OCI-M1 (cell line): ENCODE data around the gene AREG.
A peak's percentile ranks its signal among the peaks of the same experiment; 100 is the strongest.
"Not testable (repeated sequence)": the region's sequence is repeated elsewhere in the genome, so short reads cannot be mapped to it uniquely, and the experiment has no call there.

Experiments
- DNase-seq: peaks from one replicate; lab custom pipeline; 2025; lab: John Stamatoyannopoulos, UW

The AREG gene, protein sequence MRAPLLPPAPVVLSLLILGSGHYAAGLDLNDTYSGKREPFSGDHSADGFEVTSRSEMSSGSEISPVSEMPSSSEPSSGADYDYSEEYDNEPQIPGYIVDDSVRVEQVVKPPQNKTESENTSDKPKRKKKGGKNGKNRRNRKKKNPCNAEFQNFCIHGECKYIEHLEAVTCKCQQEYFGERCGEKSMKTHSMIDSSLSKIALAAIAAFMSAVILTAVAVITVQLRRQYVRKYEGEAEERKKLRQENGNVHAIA

DNA sequence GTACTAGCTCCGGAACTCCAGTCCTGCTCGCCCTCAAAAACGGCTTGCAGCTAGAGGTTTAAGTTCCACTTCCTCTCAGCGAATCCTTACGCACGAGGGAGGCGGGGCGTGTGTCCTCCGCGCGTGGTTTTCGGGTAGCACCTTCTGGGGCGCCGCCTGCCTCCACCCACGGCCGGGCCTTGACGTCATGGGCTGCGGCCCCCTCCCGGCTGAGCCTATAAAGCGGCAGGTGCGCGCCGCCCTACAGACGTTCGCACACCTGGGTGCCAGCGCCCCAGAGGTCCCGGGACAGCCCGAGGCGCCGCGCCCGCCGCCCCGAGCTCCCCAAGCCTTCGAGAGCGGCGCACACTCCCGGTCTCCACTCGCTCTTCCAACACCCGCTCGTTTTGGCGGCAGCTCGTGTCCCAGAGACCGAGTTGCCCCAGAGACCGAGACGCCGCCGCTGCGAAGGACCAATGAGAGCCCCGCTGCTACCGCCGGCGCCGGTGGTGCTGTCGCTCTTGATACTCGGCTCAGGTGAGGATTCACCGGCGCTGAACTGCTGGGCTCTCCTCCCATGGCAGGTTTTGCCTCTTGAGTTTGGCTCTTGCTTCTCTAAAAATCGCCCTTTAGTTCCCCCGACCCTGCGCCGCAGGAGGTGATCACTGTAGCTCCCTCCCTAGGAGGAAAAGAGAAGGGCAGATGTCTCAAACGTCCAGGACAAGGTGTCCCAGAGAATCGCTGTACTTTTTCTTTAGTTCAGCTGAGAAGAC, at the start of gene AREG:
AREG (plus strand) TSS at position 246 of the 752 bp plus-strand sequence; CDS start at position 456, 210 bp downstream.
- DNase-seq, result peak; percentile 87

DNA sequence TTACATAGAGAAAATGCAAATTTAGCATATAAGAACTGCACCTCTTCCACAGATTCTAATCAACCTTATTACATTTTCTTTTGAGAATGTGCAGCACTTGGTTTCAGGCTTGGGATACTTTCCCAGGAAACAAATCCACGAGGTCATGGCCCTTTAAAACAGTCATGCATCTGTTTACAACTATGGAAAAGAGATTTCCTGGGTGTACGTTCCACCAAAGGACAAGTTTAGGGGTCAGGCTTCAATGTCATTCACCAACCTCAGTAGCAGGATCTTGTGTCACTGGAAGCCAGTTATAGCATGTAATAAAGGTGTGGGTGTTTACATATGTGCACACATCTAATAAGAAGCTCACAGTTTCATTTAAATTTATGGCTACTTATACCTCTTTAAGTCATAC, 49.3 kb upstream of the AREG start:
- DNase-seq, result no peak

DNA sequence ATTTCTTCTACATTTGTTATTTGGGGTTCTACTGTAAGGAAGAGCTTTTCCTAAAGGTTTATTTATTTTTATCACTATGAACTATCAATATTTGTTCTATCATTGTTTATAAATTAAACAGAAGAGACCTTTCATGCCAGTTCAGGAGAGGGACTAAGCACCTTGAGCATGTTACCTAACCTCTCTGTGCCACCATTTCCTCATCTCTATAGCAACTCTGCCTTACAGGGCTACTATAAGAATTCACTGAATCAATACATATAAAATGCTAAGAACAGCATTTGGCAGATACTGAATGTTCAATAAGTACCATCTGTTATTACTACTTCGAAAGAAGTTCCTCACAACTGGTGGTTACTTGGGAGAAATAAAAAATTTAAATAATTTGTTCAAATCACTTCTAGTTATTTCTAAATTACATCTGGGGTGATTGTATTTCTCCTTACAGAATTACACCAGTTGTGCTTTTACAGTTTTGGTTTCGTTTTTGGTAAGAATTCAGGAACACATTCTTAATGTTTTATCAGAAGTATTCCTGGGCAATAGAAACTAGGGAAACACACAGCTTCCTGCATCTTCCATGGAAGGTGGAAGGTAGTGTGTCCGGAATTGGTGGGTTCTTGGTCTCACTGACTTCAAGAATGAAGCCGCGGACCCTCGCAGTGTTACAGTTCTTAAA, 47.0 kb upstream of the AREG start:
- DNase-seq, result peak; percentile 84

DNA sequence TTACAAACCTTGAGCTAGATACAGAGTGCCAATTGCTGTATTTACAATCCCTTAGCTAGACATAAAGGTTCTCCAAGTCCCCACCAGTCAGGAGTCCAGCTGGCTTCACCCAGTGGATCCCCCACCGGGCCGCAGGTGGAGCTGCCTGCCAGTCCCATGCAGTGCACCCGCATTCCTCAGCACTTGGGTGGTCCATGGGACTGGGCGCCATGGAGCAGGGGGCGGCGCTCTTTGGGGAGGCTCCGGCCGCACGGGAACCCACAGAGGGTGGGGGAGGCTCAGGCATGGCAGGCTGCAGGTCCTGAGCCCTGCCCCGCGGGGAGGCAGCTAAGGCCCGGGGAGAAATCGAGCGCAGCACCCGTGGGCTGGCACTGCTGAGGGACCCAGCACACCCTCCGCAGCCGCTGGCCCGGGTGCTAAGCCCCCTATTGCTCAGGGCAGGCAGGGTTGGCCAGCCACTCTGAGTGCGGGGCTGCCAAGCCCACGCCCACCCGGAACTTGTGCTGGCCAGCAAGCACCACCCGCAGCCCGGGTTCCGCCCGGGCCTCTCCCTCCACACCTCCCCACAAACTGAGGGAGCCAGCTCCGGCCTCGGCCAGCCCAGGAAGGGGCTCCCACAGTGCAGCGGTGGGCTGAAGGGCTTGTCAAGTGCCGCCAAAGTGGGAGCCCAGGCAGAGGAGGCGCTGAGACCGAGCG, 45.9 kb upstream of the AREG start:
- not testable (repeated sequence) for DNase-seq

DNA sequence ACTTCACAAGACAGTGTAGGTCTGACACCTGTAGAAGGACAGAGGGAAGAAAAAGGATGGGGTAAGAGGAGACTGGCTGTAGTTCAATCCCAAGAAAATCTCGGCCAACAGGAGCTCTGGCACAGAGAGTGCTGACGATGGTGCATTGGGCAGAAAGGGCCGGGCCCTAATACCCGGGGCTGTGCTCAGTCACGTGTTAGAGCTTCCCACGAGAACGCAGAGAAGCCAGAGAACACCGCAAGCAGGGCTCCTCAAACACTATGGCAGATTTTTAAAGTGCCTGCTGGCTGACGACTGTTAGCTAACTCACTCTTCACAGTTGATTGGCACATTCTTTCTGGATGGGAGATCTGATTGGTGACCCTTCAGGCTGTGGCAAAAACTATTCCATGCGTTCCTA, 44.5 kb upstream of the AREG start:
- DNase-seq, result no peak

DNA sequence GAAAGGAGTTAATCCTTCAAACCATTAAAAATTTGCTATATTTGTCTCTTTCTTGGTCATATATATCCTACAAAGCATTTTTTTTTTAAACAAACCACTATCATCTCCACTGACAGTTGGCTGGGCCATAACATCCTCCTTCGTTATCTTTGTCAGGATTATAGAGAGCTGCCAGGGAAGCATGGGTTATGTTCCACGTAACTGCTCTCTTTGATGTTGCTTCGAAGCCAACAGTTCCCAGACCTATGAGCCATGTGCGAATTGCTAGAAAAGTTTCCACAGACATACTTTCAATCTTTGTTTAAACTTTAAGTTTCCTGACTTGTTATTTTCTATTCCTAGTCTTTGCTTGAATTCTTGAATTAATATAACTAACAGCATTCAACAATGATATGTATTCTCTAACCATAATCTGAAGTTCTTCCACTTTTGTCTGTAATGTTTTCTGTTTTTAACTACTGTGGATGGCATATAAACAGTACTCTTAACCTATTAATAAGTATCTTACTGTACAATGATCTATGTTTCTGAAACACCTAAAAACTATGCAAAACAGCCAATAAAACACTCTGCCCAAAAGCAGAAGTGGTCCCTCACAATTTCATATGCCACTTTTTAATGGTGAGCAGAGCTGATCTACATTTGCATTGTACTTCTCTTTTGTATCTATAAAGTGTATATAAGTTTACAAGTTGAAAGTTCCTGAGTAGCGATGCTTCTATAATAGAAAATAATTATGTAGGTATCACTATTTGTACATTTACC, 42.1 kb upstream of the AREG start:
- DNase-seq, result peak; percentile 58

DNA sequence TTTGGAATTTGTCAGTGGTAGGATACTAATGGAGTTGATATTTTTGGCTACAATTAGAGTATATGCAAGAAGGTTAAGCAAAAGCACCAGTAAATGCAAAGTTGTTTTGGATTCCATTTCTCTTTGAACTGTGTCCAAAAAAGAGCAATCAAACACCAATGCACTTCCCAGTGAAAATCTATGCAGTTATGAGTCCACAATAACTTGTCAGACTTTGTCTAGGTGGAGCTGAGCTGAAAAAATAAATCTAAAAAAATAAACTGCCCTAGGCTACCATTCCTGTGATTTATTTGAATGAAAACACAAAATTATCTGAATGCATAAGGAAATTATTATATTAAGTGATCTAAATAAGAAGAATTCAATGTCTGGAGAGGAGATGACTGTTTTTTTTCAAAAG, 37.0 kb upstream of the AREG start:
- no peak for DNase-seq

DNA sequence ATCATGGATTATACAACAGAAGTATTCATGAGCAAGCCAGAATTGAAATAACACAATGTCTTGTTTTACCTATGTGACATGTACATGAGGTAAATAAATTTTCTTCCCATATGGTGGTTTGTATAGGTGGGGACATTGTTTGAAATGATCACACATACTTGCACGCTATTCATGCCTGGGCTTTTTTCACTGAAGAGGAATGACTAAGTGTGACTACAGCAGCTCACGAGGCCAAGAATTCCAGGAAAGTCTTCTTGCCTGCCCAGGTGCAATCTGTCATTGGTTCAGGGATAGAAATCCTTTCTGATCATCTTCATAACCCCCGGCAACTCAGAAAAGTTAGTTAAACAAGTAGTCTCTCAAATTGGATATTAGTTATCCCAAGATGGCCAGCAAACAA, 36.3 kb upstream of the AREG start:
- DNase-seq, result no peak

DNA sequence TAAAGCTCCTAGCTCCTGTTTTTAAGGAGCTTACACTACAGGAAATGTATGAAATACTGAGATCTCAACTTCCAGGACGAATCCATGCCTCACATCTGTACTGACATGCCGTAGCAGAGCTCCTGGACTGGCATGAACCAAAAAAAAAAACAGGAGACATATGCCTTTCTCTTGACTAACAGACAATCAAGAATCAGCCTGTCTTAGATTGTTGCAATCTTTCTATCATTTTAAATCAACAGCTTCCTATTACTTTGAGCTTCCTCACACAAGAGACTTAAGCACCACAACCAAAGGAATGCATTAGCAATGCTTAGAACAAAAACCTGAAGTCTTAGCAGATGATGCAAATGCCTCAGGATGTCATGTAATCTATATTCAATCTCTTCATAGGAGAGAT, 34.7 kb upstream of the AREG start:
- DNase-seq, result no peak

DNA sequence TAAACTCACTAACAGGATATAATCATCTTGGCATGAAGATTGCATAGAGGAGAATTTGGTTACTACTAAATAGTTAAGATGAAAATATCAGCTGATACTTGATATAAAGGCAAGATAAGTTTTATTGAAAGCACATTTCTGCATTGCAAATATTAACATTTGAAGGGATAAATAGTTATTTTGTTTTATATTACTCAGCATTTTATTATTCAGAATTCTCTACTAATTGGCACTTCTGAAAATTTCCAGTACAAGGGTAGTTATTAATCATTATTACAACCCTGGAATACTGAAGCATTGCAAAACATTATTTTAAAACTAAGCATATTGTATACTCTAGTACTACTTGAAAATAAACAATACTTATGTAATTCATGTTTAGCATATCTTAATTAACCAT, 32.7 kb upstream of the AREG start:
- no peak for DNase-seq

DNA sequence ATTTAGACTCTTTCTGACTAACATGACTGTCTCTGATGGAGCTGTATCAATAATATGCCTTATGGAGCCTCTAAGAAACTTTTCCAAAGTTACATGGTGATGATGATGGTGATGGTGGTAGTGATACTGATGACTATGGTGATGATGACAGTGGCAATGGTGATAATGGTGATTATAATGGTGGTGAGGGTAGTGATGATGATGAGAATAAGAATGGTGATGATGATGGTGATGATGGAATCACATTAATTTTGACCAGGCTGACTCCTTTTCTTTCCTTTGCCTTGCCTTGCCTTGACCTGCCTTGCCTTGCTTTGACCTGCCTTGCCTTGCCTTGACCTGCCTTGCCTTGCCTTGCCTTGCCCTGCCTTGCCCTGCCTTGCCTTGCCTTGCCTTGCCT, 31.7 kb upstream of the AREG start:
- DNase-seq, result no peak

DNA sequence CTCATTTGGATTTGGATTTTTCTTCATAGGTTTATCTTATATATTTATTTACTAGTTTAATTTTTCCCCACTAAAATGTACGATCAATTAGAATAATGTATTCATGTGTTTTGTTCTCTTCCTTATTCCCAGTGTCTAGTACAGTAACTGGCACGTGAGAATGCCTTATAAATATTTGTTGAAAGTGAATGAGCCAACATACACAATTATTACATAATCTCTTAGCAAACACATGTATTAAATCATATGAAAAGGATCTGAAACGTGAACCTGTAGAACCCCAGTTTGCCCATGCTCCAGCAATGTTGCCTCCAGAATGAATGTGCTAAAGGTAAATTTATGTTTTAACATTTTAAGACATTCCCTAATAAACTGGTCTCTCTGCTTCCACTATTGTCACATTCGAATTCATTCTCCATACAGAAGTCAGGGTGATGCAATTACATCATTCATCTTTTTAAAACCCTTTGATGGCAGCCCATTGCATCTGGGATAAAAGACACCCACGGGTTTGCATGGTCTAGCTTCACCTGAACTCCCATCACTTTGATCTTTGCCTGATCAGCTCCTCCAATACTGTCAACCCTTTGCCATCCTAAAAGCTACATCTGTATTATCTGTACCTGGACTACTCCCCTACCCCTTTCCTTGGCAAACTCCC, 30.7 kb upstream of the AREG start:
- no peak for DNase-seq

DNA sequence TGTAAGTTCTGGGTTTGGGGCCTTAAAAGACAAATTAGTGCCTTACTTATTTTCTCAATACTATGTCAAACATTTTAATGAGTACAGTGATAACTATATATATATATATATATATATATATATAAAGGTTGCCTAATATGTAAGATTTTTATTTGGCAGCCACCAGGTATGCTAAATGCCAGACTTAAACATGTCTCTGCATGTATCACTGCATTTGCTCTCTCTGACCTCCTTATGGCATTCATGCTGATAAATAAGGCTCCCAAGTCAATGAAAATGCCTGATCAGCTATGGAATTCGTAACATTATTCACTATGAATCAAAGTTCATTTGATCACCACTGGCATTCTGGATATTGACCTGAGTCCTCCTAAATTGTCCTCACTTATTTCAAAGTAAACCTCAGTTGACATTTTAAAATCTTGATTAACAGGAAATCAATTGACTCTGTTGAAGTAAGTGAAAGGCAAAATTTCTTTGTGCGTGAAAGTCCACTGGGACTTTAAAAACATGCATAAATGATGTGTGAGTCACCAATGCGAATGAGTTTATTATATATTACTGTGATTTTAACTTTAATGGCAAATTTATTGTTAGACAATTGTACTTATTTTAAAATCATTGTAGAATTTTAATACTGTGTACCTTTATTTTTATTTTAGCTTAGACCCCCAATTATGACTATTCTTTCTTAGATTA, 29.2 kb upstream of the AREG start:
- no peak for DNase-seq

DNA sequence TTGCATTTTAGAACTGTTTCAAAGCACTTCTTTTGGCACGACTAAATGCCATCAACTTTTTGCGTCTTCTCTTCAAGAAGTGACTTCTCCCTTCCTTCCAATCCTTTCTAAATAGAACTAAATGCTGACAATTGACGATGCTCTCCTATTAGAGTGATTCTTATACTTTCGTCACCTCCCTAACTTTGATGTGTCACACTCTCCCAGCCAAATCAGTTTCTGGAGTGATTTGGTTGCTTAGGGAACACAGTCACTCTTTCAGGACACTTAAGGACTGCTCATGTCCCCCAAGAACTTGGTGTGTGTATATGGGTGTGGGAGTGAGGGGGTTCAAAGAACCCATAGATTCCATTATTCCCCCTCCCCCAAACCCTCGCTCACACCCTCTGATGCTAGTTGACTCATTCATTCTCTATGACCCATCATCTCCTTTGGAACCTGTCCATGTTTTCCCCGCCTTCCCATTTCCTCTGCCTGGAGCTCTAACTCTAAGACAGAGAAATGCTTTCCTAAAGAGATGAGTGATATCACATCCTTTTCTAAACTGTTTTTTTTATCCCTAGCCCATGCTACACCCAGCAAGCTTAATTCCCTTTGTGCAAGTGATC, 26.8 kb upstream of the AREG start:
- DNase-seq, result no peak

DNA sequence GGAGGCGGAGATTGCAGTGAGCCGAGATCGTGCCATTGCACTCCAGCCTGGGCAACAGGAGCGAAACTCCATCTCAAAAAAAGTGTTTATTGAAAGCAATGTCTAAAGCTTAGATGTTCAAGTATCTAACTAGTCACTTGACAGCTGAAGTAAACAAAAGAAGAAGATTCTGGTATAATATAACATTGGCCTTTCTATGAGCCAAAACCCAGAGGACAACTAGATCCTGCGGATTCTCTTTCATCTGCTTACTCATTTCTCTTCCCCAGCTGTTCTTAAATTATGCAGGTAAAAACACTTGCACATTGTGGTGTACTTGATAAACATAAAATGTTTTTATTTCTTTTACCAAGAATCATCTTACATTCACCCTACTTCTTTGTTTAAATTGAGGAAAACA, 24.1 kb upstream of the AREG start:
- DNase-seq, result no peak

DNA sequence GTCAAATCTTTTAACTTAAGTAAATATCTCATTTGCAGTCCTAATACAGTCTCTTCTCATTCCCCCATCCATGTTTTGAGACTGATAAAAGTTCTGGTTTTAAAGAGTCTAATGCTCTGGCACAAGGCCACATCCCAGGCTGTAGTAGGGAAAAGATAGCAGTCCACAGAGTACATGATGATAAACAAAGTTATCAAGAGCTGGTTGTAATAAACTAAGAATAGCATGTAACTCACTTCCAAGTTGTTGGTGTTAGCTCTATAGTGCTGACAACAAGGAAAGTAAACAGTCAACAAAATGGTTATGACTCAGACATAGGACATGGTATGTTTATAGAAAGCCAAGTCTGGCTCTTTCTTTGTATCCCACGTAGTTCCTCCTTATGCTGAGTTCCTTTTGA, 21.8 kb upstream of the AREG start:
- DNase-seq, result peak; percentile 60

DNA sequence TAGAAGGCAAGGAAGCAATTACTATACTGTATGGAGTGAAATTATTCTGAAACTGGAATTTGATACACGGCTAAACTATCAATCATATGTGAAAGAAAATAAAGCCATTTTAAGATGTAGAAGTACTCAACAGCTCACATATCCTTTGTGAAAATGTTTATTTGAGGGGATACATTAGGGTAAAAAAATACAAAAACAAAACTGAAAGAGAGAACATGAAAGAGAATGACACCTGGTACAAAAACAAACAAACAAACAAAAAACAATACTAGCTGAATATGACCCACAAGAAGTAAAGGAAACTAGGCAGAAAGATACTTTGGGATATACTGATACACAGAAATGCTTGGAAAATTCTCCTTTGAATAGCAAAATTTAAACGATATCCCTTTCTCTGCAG, 20.8 kb upstream of the AREG start:
- no peak for DNase-seq

DNA sequence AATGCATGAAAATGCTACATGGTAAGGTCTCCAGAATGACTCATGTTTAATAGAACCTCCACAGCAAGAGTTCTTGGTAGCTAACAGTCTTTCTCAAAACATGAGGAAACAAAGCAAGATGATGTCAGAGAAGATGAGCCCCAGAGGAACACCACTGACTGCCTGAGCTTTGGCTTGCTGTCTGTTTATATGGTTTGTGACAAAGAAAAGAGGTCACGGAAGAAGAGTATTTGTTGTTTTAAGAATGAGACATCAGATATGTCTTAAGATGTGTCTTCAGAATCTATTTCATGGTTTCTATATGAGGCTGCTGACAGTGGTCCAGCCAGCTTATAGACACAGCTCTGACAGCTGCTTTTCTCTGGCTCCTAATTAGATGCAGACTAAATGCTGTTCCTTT, 18.8 kb upstream of the AREG start:
- DNase-seq, result no peak

DNA sequence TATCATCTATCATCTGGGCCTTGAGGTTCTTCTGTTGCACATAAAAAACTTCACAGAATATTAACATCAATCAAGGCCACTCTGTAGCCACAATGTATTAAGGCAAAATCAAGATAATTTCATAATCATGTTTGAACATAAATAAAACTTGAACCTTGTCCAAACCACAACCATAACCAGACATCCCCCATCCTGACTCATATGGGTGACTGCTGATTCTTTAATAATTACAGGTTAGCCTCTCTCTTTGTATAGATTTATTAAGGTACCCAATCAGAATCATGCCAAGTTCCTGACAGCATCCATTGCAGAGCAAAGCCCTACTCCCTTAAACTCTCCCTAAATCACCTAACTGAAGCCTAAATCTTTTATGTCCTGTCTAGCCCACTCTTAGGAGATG, 16.7 kb upstream of the AREG start:
- DNase-seq, result peak; percentile 40

DNA sequence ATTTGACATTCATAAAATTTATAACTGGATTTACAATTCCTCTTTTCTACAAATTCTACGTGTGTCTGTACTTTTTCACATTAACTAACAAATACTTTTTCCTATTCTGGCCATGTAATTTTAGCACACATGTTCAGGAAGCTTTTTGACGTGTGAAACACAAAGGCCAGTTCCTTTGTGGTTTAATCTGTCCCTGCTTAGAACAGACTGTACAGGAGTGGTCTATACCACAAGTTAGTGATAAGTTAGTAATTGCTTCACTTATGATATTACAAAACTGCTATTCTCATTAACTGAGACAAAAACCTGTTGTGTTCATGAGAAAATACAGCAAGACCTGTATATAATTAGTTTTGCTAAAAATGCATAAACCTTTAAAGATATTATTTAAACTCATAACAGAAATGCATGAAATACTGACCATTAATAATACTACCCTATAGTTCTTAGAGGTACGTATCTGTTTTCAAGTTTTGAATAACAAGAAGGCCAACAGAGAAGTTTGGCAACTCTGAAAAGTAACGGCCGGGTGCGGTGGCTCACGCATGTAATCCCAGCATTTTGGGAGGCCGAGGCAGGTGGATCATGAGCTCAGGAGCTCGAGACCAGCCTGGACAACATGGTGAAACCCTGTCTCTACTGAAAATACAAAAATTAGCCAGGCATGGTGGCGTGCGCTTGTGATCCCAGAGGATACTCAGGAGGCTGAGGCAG, 13.7 kb upstream of the AREG start:
- peak; percentile 87 for DNase-seq
